GM12878 (cell line): ENCODE results near the gene ADGRL3. TPM values are rescaled to one million over a fixed set of nuclear protein-coding genes. Genes with fewer than 3 reads are reported as not detected.

Experiments used
- ATAC-seq: fragments of 200-7000 bp; cut with Tn5 transposase; 3 replicates; pipeline ENCODE4 v1.9.1; 2020; ENCODE audit warnings: mild to moderate bottlenecking, moderate library complexity
- BruUV-seq: library from RNA; stranded (reverse); fragments of 400-500 nt; replicated peaks from 2 replicates; lab custom pipeline; 2021; lab: Mats Ljungman, UMichigan
- CTCF ChIA-PET: fragments of 300-600 bp; sonication (Branson Sonifier 250); formaldehyde crosslinking; extraction: SDS; loops from one replicate; lab custom pipeline; 2021; ENCODE audit warnings: inconsistent platforms; lab: Yijun Ruan, JAX
- POLR2A ChIA-PET: fragments of 350-600 bp; formaldehyde crosslinking; extraction: SDS; loops from one replicate; lab custom pipeline; 2021; ENCODE audit warnings: inconsistent platforms; lab: Charles Lee
- RAD21 ChIA-PET: fragments of 300-600 bp; sonication (Branson Sonifier 250); formaldehyde crosslinking; loops from one replicate; lab custom pipeline; 2023; ENCODE audit warnings: antibody characterized with exemption; ENCODE audit not compliant: unreplicated experiment; lab: Charles Lee
- SMC1A ChIA-PET: fragments of 300-600 bp; sonication (Branson Sonifier 250); formaldehyde crosslinking; loops from one replicate; lab custom pipeline; 2023; ENCODE audit not compliant: unreplicated experiment, uncharacterized antibody; lab: Charles Lee
- DNase-seq: peaks from one replicate; pipeline ENCODE4 v3.0.0-alpha.2; 2011; ENCODE audit warnings: low read depth, low spot score
- FAIRE-seq: peaks from 3 replicates; lab custom pipeline; 2011; peaks lifted over from hg19 to GRCh38; lab: Jason Lieb, UNC
- H2AFZ ChIP-seq: 2 replicates; pipeline ENCODE4 v1.6.0; 2011; ENCODE audit warnings: low read depth, low read length, control low read depth; ENCODE audit not compliant: control insufficient read depth
- H3K27ac ChIP-seq: 2 replicates; pipeline ENCODE4 v1.5.1; 2011; ENCODE audit warnings: control low read depth; ENCODE audit not compliant: control insufficient read depth, insufficient read depth
- H3K27me3 ChIP-seq, 2 experiments: replicated peaks in 1 of 2; 2 replicates each; pipeline versions ENCODE4 v1.6.0 to v1.6.1; 2011; ENCODE audit warnings: low read length in 1 of 2; ENCODE audit not compliant: control insufficient read depth in 2 of 2, insufficient read depth in 2 of 2
- H3K36me3 ChIP-seq, 2 experiments: 2 replicates each; pipeline ENCODE4 v1.5.1; 2011; ENCODE audit warnings: low read length in 1 of 2; ENCODE audit not compliant: control insufficient read depth in 2 of 2, insufficient read depth in 2 of 2
- H3K4me1 ChIP-seq: 2 replicates; pipeline ENCODE4 v1.6.1; 2011; ENCODE audit warnings: mild to moderate bottlenecking, low read length, moderate library complexity, mixed read lengths; ENCODE audit not compliant: control insufficient read depth, insufficient read depth
- H3K4me2 ChIP-seq: 2 replicates; pipeline ENCODE4 v1.6.0; 2011; ENCODE audit warnings: control low read depth; ENCODE audit not compliant: control insufficient read depth, insufficient read depth
- H3K4me3 ChIP-seq: fragments of 200-600 bp; sonication (generic); 2 replicates; pipeline ENCODE4 v1.5.1; 2016
- H3K79me2 ChIP-seq: 2 replicates; pipeline ENCODE4 v1.6.0; 2011; ENCODE audit warnings: low read length; ENCODE audit not compliant: control insufficient read depth, insufficient read depth
- H3K9ac ChIP-seq: 2 replicates; pipeline ENCODE4 v1.8.0; 2011; ENCODE audit warnings: low read length, control low read depth, mixed read lengths; ENCODE audit not compliant: control insufficient read depth, insufficient read depth
- H3K9me3 ChIP-seq: replicated peaks from 3 replicates; pipeline ENCODE4 v1.5.1; 2011; ENCODE audit warnings: mild to moderate bottlenecking, low read length; ENCODE audit not compliant: control insufficient read depth, insufficient read depth
- H4K20me1 ChIP-seq: 2 replicates; pipeline ENCODE4 v1.6.0; 2011; ENCODE audit not compliant: control insufficient read depth, insufficient read depth
- ATF7 ChIP-seq: fragments of 450-650 bp; IDR thresholded peaks from 2 replicates; pipeline ENCODE4 v1.6.1; 2016; ENCODE audit warnings: low read depth, mild to moderate bottlenecking
- EP300 ChIP-seq, 2 experiments: fragments of 150-350 bp in 1 of 2; IDR thresholded peaks; 2 replicates each; pipeline ENCODE4 v1.6.1; 2011 to 2012; ENCODE audit warnings: low read depth in 2 of 2, low read length in 2 of 2, borderline replicate concordance in 1 of 2, improper control_type of control experiment in 1 of 2, inconsistent platforms in 1 of 2; ENCODE audit not compliant: control insufficient read depth in 1 of 2
- KLF5 ChIP-seq: fragments of 450-650 bp; IDR thresholded peaks from 2 replicates; pipeline ENCODE4 v1.6.1; 2014; ENCODE audit warnings: mild to moderate bottlenecking; ENCODE audit not compliant: partially characterized antibody
- MYB ChIP-seq: fragments of 150-350 bp; IDR thresholded peaks from 2 replicates; pipeline ENCODE4 v1.6.1; 2014; ENCODE audit warnings: mild to moderate bottlenecking, low read depth, low read length, borderline replicate concordance
- MYC ChIP-seq: IDR thresholded peaks from 2 replicates; pipeline ENCODE4 v1.6.1; 2011; ENCODE audit warnings: mild to moderate bottlenecking, low read length, moderate library complexity, inconsistent platforms; ENCODE audit not compliant: insufficient read depth, insufficient replicate concordance, insufficient read length, severe bottlenecking
- NFYA ChIP-seq: IDR thresholded peaks from 2 replicates; pipeline ENCODE4 v1.6.1; 2011; ENCODE audit warnings: low read depth, mild to moderate bottlenecking, low read length, improper control_type of control experiment, borderline replicate concordance
- NRF1 ChIP-seq: conservative IDR thresholded peaks from 2 replicates; pipeline ENCODE4 v1.6.1; 2011; ENCODE audit warnings: mild to moderate bottlenecking, low read depth, low read length, improper control_type of control experiment
- PAX8 ChIP-seq: fragments of 450-650 bp; IDR thresholded peaks from 2 replicates; pipeline ENCODE4 v1.6.1; 2017; ENCODE audit warnings: mild to moderate bottlenecking, moderate library complexity
- RAD21 ChIP-seq: IDR thresholded peaks from 2 replicates; pipeline ENCODE4 v1.6.1; 2011; ENCODE audit warnings: mild to moderate bottlenecking, low read depth, low read length, moderate library complexity; ENCODE audit not compliant: insufficient read depth
- STAT1 ChIP-seq: fragments of 450-650 bp; conservative IDR thresholded peaks from 2 replicates; pipeline ENCODE4 v1.6.1; 2014; ENCODE audit warnings: antibody characterized with exemption, mild to moderate bottlenecking
- ZNF274 ChIP-seq: IDR thresholded peaks from one replicate; pipeline ENCODE4 v1.8.0; 2011; ENCODE audit not compliant: insufficient read length, insufficient read depth
- WGBS: methylation state at CpG from one replicate; pipeline ENCODE4 v1.1.6; 2016; ENCODE audit warnings: low lambda C conversion rate; ENCODE audit not compliant: insufficient replicate concordance, insufficient coverage; ENCODE audit errors: missing lambda C conversion rate; 5-methylcytosine and 5-hydroxymethylcytosine counted together
- in situ Hi-C: fragments of 300-500 bp; cut with MboI; formaldehyde crosslinking; loops from 9 replicates; pipeline ENCODE4 v1.14.3; 2018; ENCODE audit warnings: mixed read lengths
- intact Hi-C: fragments of 100-400 bp; cut with micrococcal nuclease; formaldehyde crosslinking; loops from one replicate; pipeline ENCODE4 v1.14.2; 2022; ENCODE audit not compliant: unreplicated experiment
- polyA plus RNA-seq, 11 experiments: library from polyadenylated mRNA; depleted of rRNA in 4 of 11; unstranded in 6 of 11; stranded (reverse) in 5 of 11; fragments of >200 nt; fragmentation: Nextera tagmentation in 4 of 11; fragmentation: Illumina TruSeq in 1 of 11; extraction: Ambion mirVana in 4 of 11; extraction: Trizol in 1 of 11; gene quantifications; 1 replicate in 1 of 11; 2 replicates in 10 of 11; pipeline versions ENCODE4 v1.2.1 to v1.2.3, GENCODE V29; 2011 to 2016; ENCODE audit warnings: inconsistent platforms in 2 of 11, missing spikeins in 2 of 11, low read depth in 1 of 11
- total RNA-seq, 4 experiments: library from RNA; depleted of rRNA in 3 of 4; stranded (reverse); fragments of >200 nt in 3 of 4; fragmentation: Illumina TruSeq in 1 of 4; extraction: Trizol in 1 of 4; gene quantifications; 2 replicates each; pipeline versions ENCODE4 v1.2.1 to v1.2.3, GENCODE V29; 2013 to 2021
- TF ChIP-seq, protein P1 (sequence below): IDR thresholded peaks from 2 replicates; pipeline ENCODE4 v1.6.1; 2011; ENCODE audit warnings: borderline replicate concordance, low read depth, mild to moderate bottlenecking, moderate library complexity, low read length; ENCODE audit not compliant: insufficient read depth, poor library complexity, severe bottlenecking
- TF ChIP-seq, protein P2 (sequence below): fragments of 150-350 bp; IDR thresholded peaks from 2 replicates; pipeline ENCODE4 v1.6.1; 2014; ENCODE audit warnings: mild to moderate bottlenecking, low read depth, low read length

Gene ADGRL3
- total and polyA plus RNA-seq, 10 of the 15 experiments (the other 5 are each of a cell fraction or from before 2014, with no cell fraction given) = 1.1 TPM; not detected in 9

DNA sequence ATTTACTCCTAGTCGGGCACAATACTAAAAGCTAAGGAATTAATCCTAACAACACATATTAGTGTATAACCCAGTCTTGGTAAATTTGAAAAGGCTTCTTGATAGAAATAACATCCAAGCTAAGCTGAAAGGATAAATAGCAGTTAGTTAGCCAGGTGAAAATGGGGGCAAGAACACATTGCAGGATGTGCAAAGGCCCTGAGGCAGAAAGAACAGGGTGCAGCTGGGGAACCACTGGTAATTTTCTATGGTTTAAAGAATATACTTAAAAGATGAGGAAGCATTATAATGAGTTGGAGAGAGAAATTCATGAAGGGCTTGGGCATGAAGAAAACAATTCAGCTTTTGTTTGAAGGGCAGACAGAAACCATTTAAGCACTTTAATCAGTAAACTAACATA is 689.0 kb downstream of the ADGRL3 start:
- no peak for FAIRE-seq
- intact Hi-C loops (no loop called here), in situ Hi-C loops (no loop called here)
- H3K4me2 ChIP-seq = no peak overlapping the region
- ChIA-PET RAD21 (interaction anchor here (0.8 kb wide), 1 partner anchor 29 kb away, joined by 3 read pairs; no protein-coding TSS in a partner anchor), SMC1A (interaction anchor here (0.6 to 6.2 kb wide), 13 partner anchors 8 to 606 kb away, joined by 3 to 51 read pairs (median 4); no protein-coding TSS in a partner anchor), POLR2A (no interaction called here), CTCF (interaction anchor here (1.0 to 1.3 kb wide), 2 partner anchors 9 to 147 kb away, joined by 3 to 4 read pairs; no protein-coding TSS in a partner anchor)
- 0% methylated on average over 1 of the region's 1 CpG for WGBS
- H2AFZ ChIP-seq = no peak overlapping the region
- H3K27me3 ChIP-seq = no peaks in the 10 kb centered on the region
- H3K27ac ChIP-seq = no peak overlapping the region
- no peaks in the 10 kb centered on the region for H3K79me2 ChIP-seq
- H3K4me1 ChIP-seq = no peaks in the 10 kb centered on the region
- H3K9me3 ChIP-seq = no peaks in the 10 kb centered on the region
- TF ChIP-seq KLF5 = no peak
- TF ChIP-seq STAT1 = no peak
- TF ChIP-seq MYB = no peak
- TF ChIP-seq NRF1 = no peak
- H4K20me1 ChIP-seq = no peaks in the 10 kb centered on the region
- BruUV-seq = no TSS peak
- ATAC-seq = no peak
- H3K9ac ChIP-seq = no peak overlapping the region
- H3K4me3 ChIP-seq = no peak overlapping the region
- H3K36me3 ChIP-seq = no peaks in the 10 kb centered on the region
- no peak for DNase-seq

DNA sequence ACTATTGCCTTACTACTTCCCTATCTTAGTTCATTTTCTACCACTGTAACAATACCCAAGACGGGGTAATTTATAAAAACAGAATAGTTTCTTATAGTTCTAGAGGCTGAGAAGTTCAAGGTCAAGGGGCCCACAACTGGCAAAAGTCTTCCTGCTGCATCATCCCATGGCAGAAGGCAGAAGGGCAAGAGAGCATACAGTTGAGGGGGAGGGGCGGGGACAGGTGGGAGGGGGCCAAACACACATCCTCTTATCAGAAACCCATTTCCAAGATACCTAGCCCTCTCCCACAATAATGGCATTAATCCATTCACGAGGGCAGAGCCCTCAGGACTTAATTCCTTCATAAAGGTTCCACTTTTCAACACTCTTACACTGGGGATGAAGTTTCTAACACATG is 690.2 kb downstream of the ADGRL3 start:
- Histone ChIP-seq H3K4me1 (no peaks in the 10 kb centered on the region), H3K27ac (no peak overlapping the region), H3K79me2 (no peaks in the 10 kb centered on the region), H3K9me3 (no peaks in the 10 kb centered on the region), H2AFZ (no peak overlapping the region), H3K27me3 (no peaks in the 10 kb centered on the region), H3K9ac (no peak overlapping the region), H3K4me3 (no peak overlapping the region), H3K36me3 (no peaks in the 10 kb centered on the region), H4K20me1 (no peaks in the 10 kb centered on the region), H3K4me2 (no peak overlapping the region)
- ChIA-PET CTCF (interaction anchor here (0.7 to 2.4 kb wide), 6 partner anchors 12 to 149 kb away, joined by 3 to 9 read pairs (median 4); no protein-coding TSS in a partner anchor), POLR2A (interaction anchor here (2.1 kb wide), 1 partner anchor 13 kb away, joined by 17 read pairs; no protein-coding TSS in a partner anchor), SMC1A (interaction anchor here (0.7 to 6.2 kb wide), 14 partner anchors 10 to 61 kb away, joined by 3 to 51 read pairs (median 4); no protein-coding TSS in a partner anchor), RAD21 (interaction anchor here (0.6 to 1.5 kb wide), 3 partner anchors 12 to 111 kb away, joined by 3 to 4 read pairs (median 4); no protein-coding TSS in a partner anchor)
- in situ Hi-C loops (no loop called here), intact Hi-C loops (no loop called here)
- no peak for ATAC-seq
- no TSS peak for BruUV-seq
- no peak for FAIRE-seq
- 0% methylated on average over 3 of the region's 3 CpGs for WGBS
- no peak for DNase-seq
- no peak for TF ChIP-seq MYC
- TF ChIP-seq PAX8 = no peak
- TF ChIP-seq ZNF274 = no peak
- TF ChIP-seq, protein P1, sequence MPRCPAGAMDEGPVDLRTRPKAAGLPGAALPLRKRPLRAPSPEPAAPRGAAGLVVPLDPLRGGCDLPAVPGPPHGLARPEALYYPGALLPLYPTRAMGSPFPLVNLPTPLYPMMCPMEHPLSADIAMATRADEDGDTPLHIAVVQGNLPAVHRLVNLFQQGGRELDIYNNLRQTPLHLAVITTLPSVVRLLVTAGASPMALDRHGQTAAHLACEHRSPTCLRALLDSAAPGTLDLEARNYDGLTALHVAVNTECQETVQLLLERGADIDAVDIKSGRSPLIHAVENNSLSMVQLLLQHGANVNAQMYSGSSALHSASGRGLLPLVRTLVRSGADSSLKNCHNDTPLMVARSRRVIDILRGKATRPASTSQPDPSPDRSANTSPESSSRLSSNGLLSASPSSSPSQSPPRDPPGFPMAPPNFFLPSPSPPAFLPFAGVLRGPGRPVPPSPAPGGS = no peak
- no peak for TF ChIP-seq NFYA
- no peak for TF ChIP-seq ATF7
- no peak for TF ChIP-seq RAD21
- no peak for TF ChIP-seq EP300 (IDR thresholded peaks at IDR 0.05; ENCODE audit: borderline replicate concordance in 1 of 2, control insufficient read depth in 1 of 2, low read depth in 2 of 2, low read length in 2 of 2)
- TF ChIP-seq, protein P2, sequence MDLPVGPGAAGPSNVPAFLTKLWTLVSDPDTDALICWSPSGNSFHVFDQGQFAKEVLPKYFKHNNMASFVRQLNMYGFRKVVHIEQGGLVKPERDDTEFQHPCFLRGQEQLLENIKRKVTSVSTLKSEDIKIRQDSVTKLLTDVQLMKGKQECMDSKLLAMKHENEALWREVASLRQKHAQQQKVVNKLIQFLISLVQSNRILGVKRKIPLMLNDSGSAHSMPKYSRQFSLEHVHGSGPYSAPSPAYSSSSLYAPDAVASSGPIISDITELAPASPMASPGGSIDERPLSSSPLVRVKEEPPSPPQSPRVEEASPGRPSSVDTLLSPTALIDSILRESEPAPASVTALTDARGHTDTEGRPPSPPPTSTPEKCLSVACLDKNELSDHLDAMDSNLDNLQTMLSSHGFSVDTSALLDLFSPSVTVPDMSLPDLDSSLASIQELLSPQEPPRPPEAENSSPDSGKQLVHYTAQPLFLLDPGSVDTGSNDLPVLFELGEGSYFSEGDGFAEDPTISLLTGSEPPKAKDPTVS = no peak
